HCT116 (cell line): ENCODE results near the gene BTBD9. TPM values are rescaled to one million over a fixed set of nuclear protein-coding genes. Genes with fewer than 3 reads are reported as not detected.

Experiments
- ATAC-seq: fragments of 200-7000 bp; cut with Tn5 transposase; 2 replicates; pipeline ENCODE4 v1.9.1; 2020; ENCODE audit warnings: mild to moderate bottlenecking, moderate library complexity
- BruUV-seq: library from RNA; stranded (reverse); fragments of 400-500 nt; replicated peaks from 2 replicates; lab custom pipeline; 2021; lab: Mats Ljungman, UMichigan
- CTCF ChIA-PET: fragments of 300-600 bp; sonication (Branson Sonifier 250); formaldehyde crosslinking; loops from one replicate; lab custom pipeline; 2021; ENCODE audit warnings: antibody characterized with exemption; lab: Charles Lee
- POLR2A ChIA-PET: fragments of 300-600, 350-600 bp; sonication (Branson Sonifier 250); formaldehyde crosslinking; loops from one replicate; lab custom pipeline; 2021; ENCODE audit warnings: antibody characterized with exemption; lab: Charles Lee
- RAD21 ChIA-PET, 2 experiments: fragments of 300-600 bp; sonication (Branson Sonifier 250); formaldehyde crosslinking; loops; one replicate each; lab custom pipeline; 2023; ENCODE audit warnings: low total read pairs in 2 of 2; ENCODE audit not compliant: uncharacterized antibody in 2 of 2, unreplicated experiment in 2 of 2, low non-redundant PET in 1 of 2; lab: Charles Lee
- DNase-seq: peaks from one replicate; pipeline ENCODE4 v3.0.0-alpha.2; 2010; ENCODE audit warnings: low read depth, low spot score
- H2AFZ ChIP-seq: fragments of 200-600 bp; shearing (Covaris generic), sonication (generic); 2 replicates; pipeline ENCODE4 v1.6.1; 2017; ENCODE audit warnings: low read depth, mixed run types, mixed read lengths, antibody characterized with exemption, low read length; ENCODE audit not compliant: poor library complexity, severe bottlenecking
- H3K27ac ChIP-seq: 2 replicates; pipeline ENCODE4 v1.5.1; 2012; ENCODE audit warnings: low read depth, low read length
- H3K27me3 ChIP-seq: fragments of 200-600 bp; sonication (generic); 2 replicates; pipeline ENCODE4 v1.6.1; 2016; ENCODE audit warnings: mixed run types, low read length, mixed read lengths; ENCODE audit not compliant: insufficient read depth
- H3K36me3 ChIP-seq, 2 experiments: fragments of 200-500 bp in 1 of 2; fragments of 200-600 bp in 1 of 2; sonication (Bioruptor generic) in 1 of 2; sonication (generic) in 1 of 2; 2 replicates each; pipeline versions ENCODE4 v1.5.1 to v1.6.1; 2014 to 2016; ENCODE audit warnings: low read length in 2 of 2, inconsistent platforms in 1 of 2, mixed read lengths in 1 of 2, mixed run types in 1 of 2; ENCODE audit not compliant: insufficient read depth in 2 of 2, control insufficient read depth in 1 of 2
- H3K4me1 ChIP-seq, 2 experiments: fragments of 200-600 bp in 1 of 2; sonication (generic) in 1 of 2; 2 replicates each; pipeline versions ENCODE4 v1.5.1 to v1.6.1; 2012 to 2017; ENCODE audit warnings: low read length in 2 of 2, inconsistent platforms in 1 of 2, mild to moderate bottlenecking in 1 of 2, mixed read lengths in 1 of 2, mixed run types in 1 of 2, moderate library complexity in 1 of 2; ENCODE audit not compliant: insufficient read depth in 2 of 2, control insufficient read depth in 1 of 2
- H3K4me2 ChIP-seq: fragments of 200-600 bp; sonication (generic); 2 replicates; pipeline ENCODE4 v1.6.1; 2017; ENCODE audit warnings: mixed run types, low read length, mixed read lengths
- H3K4me3 ChIP-seq, 2 experiments: fragments of 200-600 bp in 1 of 2; sonication (generic) in 1 of 2; replicated peaks in 1 of 2; 2 replicates each; pipeline ENCODE4 v1.5.1; 2011 to 2016; ENCODE audit warnings: low read length in 2 of 2, control low read depth in 1 of 2, low read depth in 1 of 2, mild to moderate bottlenecking in 1 of 2, mixed read lengths in 1 of 2, mixed run types in 1 of 2
- H3K79me2 ChIP-seq: fragments of 200-600 bp; sonication (generic); 2 replicates; pipeline ENCODE4 v1.6.1; 2017; ENCODE audit warnings: mild to moderate bottlenecking, mixed run types, low read length, moderate library complexity, mixed read lengths; ENCODE audit not compliant: insufficient read depth
- H3K9ac ChIP-seq: fragments of 200-600 bp; sonication (generic); 2 replicates; pipeline ENCODE4 v1.6.1; 2016; ENCODE audit warnings: low read length, mixed read lengths
- H3K9me2 ChIP-seq: fragments of 200-600 bp; sonication (generic), shearing (Covaris generic); 2 replicates; pipeline ENCODE4 v1.6.1; 2017; ENCODE audit warnings: mixed run types, mild to moderate bottlenecking, moderate library complexity; ENCODE audit not compliant: insufficient read depth
- H3K9me3 ChIP-seq, 2 experiments: fragments of 200-500 bp in 1 of 2; fragments of 200-600 bp in 1 of 2; sonication (Bioruptor generic) in 1 of 2; sonication (generic) in 1 of 2; 2 replicates each; pipeline ENCODE4 v1.6.1; 2014 to 2017; ENCODE audit warnings: low read length in 2 of 2, mixed read lengths in 2 of 2, inconsistent platforms in 1 of 2, low read depth in 1 of 2, mild to moderate bottlenecking in 1 of 2, mixed run types in 1 of 2, moderate library complexity in 1 of 2; ENCODE audit not compliant: control insufficient read depth in 1 of 2, insufficient read depth in 1 of 2
- H4K20me1 ChIP-seq: fragments of 200-600 bp; sonication (generic), shearing (Covaris generic); 2 replicates; pipeline ENCODE4 v1.6.1; 2017; ENCODE audit warnings: mixed run types, mild to moderate bottlenecking, moderate library complexity; ENCODE audit not compliant: insufficient read depth
- ATF3 ChIP-seq: IDR thresholded peaks from 2 replicates; pipeline ENCODE4 v1.6.1; 2012
- CBX3 ChIP-seq: IDR thresholded peaks from 2 replicates; pipeline ENCODE4 v1.6.1; 2012; ENCODE audit warnings: low read depth
- CTCF ChIP-seq, 3 experiments: fragments of 200-600 bp in 1 of 3; sonication (generic) in 1 of 3; IDR thresholded peaks in 2 of 3; conservative IDR thresholded peaks in 1 of 3; 2 replicates each; pipeline ENCODE4 v1.5.1; 2012 to 2017; ENCODE audit warnings: low read depth in 2 of 3, low read length in 2 of 3, antibody characterized with exemption in 1 of 3, borderline replicate concordance in 1 of 3, control low read depth in 1 of 3, mild to moderate bottlenecking in 1 of 3, mixed read lengths in 1 of 3, mixed run types in 1 of 3, moderate library complexity in 1 of 3; ENCODE audit not compliant: insufficient read depth in 1 of 3
- ELF1 ChIP-seq: IDR thresholded peaks from 2 replicates; pipeline ENCODE4 v1.6.1; 2012; ENCODE audit warnings: low read depth, borderline replicate concordance
- EZH2phosphoT487 ChIP-seq: fragments of 200-600 bp; IDR thresholded peaks from 2 replicates; pipeline ENCODE4 v1.6.1; 2018; ENCODE audit warnings: antibody characterized with exemption, borderline replicate concordance
- FOSL1 ChIP-seq: IDR thresholded peaks from 2 replicates; pipeline ENCODE4 v1.6.1; 2012; ENCODE audit warnings: low read depth
- JUND ChIP-seq: IDR thresholded peaks from 2 replicates; pipeline ENCODE4 v1.6.1; 2012
- RAD21 ChIP-seq: IDR thresholded peaks from 2 replicates; pipeline ENCODE4 v1.6.1; 2012; ENCODE audit warnings: low read depth, mild to moderate bottlenecking
- SIN3A ChIP-seq: IDR thresholded peaks from 2 replicates; pipeline ENCODE4 v1.6.1; 2012; ENCODE audit warnings: low read depth
- SRF ChIP-seq: IDR thresholded peaks from 2 replicates; pipeline ENCODE4 v1.6.1; 2012; ENCODE audit warnings: low read depth
- TCF7L2 ChIP-seq: IDR thresholded peaks from 2 replicates; pipeline ENCODE4 v1.7.0; 2011; ENCODE audit warnings: borderline replicate concordance, inconsistent platforms; ENCODE audit not compliant: insufficient read depth, insufficient read length; ENCODE audit errors: extremely low read depth
- YY1 ChIP-seq: IDR thresholded peaks from 2 replicates; pipeline ENCODE4 v1.6.1; 2011; ENCODE audit warnings: low read length, low read depth, moderate library complexity, mild to moderate bottlenecking; ENCODE audit not compliant: insufficient replicate concordance; ENCODE audit errors: extremely low read depth
- ZFX ChIP-seq: fragments of 450-650 bp; IDR thresholded peaks from 2 replicates; pipeline ENCODE4 v1.6.1; 2017
- ZNF274 ChIP-seq: fragments of 200-500 bp; sonication (Bioruptor generic); IDR thresholded peaks from 2 replicates; pipeline ENCODE4 v1.6.1; 2014; ENCODE audit warnings: mild to moderate bottlenecking, low read depth, low read length, inconsistent platforms
- intact Hi-C: fragments of 100-400 bp; cut with micrococcal nuclease; formaldehyde crosslinking; loops from 2 replicates; pipeline ENCODE4 v1.10.0; 2022
- total RNA-seq: library from RNA; stranded (reverse); gene quantifications from one replicate; pipeline ENCODE4 v1.2.1, GENCODE V29; 2021; ENCODE audit not compliant: unreplicated experiment

The BTBD9 gene
- total RNA-seq, 1 experiment from 2014 or later = 10.9 TPM

- intact Hi-C loops = no loop called here
- no TSS peak for BruUV-seq
- H2AFZ ChIP-seq = no peak overlapping the region
- ChIA-PET POLR2A (no interaction called here), CTCF (no interaction called here), RAD21 (no interaction called here)
- no peak for DNase-seq
- no peaks in the 10 kb centered on the region for H4K20me1 ChIP-seq
- no peaks in the 10 kb centered on the region for H3K36me3 ChIP-seq
- no peak overlapping the region for H3K4me2 ChIP-seq
- H3K9me3 ChIP-seq = no peaks in the 10 kb centered on the region
- H3K27ac ChIP-seq = no peak overlapping the region
- no peak overlapping the region for H3K9ac ChIP-seq
- TF ChIP-seq TCF7L2 = no peak
- TF ChIP-seq FOSL1 = no peak
- no peak for TF ChIP-seq CTCF (IDR thresholded peaks at IDR 0.05 in 2 of 3, conservative IDR thresholded peaks at IDR 0.05 in 1 of 3; ENCODE audit: borderline replicate concordance in 1 of 3, insufficient read depth in 1 of 3, low read depth in 2 of 3, low read length in 2 of 3)
- TF ChIP-seq JUND = no peak
- TF ChIP-seq ELF1 = no peak
- no peak for TF ChIP-seq SIN3A
- TF ChIP-seq, all 23 proteins: peak for 0
- H3K4me1 ChIP-seq = no peaks in the 10 kb centered on the region
- no peak overlapping the region for H3K4me3 ChIP-seq
- no peak for ATAC-seq
- H3K9me2 ChIP-seq = no peaks in the 10 kb centered on the region
- no peaks in the 10 kb centered on the region for H3K79me2 ChIP-seq
- no peaks in the 10 kb centered on the region for H3K27me3 ChIP-seq
Observed at GRCh38 chr6:38155144-38155543, 484.6 kb downstream of the BTBD9 start.

GRCh38 chr6:38154731-38155130 lies 485.0 kb downstream of the BTBD9 start:
- no peak for ATAC-seq
- Histone ChIP-seq H2AFZ (no peak overlapping the region), H3K27ac (no peak overlapping the region), H3K36me3 (no peaks in the 10 kb centered on the region), H3K9me3 (no peaks in the 10 kb centered on the region), H4K20me1 (no peaks in the 10 kb centered on the region), H3K4me1 (no peaks in the 10 kb centered on the region), H3K79me2 (no peaks in the 10 kb centered on the region), H3K9ac (no peak overlapping the region), H3K9me2 (no peaks in the 10 kb centered on the region), H3K27me3 (no peaks in the 10 kb centered on the region), H3K4me3 (no peak overlapping the region), H3K4me2 (no peak overlapping the region)
- no TSS peak for BruUV-seq
- no peak for DNase-seq
- RAD21 ChIA-PET = no interaction called here
- CTCF ChIA-PET = no interaction called here
- POLR2A ChIA-PET = no interaction called here
- intact Hi-C loops = no loop called here
- TF ChIP-seq CBX3 (no peak), SIN3A (no peak), YY1 (no peak), TCF7L2 (no peak), SRF (no peak), RAD21 (no peak), ZFX (no peak), ATF3 (no peak), ZNF274 (no peak), EZH2phosphoT487 (no peak), ELF1 (no peak)
